NCI-H82 treated with DMSO at 0.1 percent for 48 hours (cell line): ENCODE measurements around the gene RMND5B.
"Not testable (repeated sequence)": the region's sequence is repeated elsewhere in the genome, so short reads cannot be mapped to it uniquely, and the experiment has no call there.

ENCODE experiments used
- DNase-seq: peaks from one replicate; lab custom pipeline; 2025; ENCODE audit not compliant: unreplicated experiment; lab: John Stamatoyannopoulos, UW

RMND5B gene, protein sequence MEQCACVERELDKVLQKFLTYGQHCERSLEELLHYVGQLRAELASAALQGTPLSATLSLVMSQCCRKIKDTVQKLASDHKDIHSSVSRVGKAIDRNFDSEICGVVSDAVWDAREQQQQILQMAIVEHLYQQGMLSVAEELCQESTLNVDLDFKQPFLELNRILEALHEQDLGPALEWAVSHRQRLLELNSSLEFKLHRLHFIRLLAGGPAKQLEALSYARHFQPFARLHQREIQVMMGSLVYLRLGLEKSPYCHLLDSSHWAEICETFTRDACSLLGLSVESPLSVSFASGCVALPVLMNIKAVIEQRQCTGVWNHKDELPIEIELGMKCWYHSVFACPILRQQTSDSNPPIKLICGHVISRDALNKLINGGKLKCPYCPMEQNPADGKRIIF

DNA sequence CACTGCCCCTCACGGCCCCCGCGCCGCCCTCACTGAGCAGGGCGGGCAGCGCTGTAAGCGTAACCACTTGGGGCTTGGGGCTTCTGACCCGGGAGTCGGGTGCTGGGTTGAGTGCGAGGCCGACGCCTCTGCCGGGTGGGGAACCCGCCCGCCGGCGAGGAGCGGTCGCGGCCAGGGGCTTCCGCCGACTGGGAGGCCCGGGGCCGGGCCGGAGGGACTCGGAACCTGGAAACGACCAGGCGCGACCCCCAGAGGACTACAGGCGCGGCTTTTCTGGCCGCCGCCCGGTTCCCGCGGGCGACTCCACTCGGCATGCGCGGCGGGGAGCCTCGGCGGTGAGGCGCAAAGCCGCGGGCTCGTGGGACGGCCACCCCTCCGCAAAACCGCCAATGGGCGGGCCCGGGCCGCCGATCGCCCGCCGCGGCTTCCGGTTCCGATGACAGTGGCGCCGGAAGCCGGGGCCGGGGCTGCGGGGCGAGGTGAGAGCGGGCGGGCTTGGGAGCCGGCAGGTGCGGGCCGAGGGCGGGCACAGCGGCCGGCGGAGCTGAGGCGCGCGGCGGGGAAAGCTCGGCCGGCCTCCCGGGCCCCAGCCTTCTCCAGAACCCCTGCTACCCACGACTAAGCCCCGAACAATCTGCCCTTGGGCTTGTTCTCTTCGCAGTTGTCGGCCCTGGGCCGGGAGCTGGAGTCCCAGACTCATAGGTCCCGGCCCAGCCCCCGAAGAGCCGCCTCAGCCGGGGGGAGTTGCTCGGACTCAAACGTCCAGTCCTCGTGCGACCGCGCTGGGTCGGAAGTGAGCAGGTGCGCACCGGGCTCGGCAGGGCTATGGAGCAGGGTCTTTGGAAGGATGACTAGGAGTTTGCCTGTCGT, at the start of gene RMND5B:
TSS of gene RMND5B (plus strand) at position 439 of the 870 bp plus-strand sequence. CDS start 7,106 bp downstream, outside the sequence.
- peak; percentile 42 for DNase-seq

DNA sequence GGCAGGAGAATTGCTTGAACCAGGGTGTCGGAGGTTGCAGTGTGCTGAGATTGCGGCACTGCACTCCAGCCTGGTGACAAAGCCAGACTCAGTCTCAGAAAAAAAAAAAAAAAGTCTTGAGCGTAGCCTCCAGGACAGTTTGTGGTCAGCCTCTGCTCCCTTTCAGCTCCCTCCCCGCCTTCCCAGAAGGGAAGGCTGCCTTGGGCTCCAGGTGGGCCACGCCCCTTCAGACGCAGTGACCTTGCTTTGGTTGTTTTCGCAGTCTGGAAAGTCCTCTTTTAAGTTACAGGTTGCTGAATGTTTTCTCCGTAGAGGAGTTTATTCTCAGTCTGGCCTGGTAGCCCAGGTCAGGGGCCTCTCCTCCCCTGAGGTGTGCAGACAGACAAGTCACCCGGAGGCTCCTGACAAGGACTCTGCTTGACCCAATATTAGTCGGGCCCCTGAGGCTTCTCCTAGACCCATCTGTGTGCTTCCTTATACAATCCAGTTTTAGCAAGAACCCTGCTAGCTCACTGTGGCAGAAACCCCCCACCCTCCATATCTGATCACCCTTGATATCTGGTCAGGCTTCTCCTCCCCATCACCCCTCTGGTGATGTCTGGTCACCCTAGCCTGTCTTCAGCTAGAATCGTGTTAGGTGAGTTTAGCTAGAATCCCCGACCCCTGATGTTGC, 49.1 kb upstream of the RMND5B start:
- no peak for DNase-seq

DNA sequence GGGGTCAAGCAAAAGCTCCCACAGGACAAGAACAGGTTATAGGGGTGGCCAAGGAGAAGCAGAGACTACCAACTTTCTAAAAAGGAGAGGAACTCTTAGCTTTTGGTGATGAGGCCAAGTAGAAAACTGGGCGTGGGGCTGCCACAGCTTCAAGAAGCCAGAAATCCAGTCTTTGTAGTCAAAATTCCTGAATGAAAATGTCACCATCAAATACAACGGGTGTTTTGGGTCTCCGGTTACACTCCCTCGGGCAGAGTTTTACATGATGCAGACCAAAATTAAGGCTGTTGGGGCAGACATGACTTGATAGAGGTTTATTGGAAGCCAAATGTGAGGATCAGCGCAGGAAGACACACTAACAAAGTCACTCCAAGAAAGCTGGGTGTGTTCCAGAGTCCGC, 46.9 kb upstream of the RMND5B start:
- DNase-seq: no peak

DNA sequence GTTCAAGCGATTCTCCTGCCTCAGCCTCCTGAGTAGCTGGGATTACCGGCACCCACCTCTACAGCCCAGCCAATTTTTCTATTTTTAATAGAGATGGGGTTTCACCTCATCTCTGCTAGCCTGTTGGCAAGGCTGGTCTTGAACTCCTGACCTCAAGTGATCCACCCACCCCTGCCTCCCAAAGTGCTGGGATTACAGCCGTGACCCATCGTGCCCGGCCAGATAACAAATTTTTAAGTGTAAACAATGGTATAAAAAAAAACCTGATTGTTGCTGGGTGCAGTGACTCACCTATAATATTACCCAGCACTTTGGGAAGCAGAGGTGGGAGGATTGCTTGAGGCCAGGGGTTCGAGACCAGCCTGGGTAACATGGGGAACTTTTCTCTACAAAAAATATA, 45.5 kb upstream of the RMND5B start:
- no peak for DNase-seq

DNA sequence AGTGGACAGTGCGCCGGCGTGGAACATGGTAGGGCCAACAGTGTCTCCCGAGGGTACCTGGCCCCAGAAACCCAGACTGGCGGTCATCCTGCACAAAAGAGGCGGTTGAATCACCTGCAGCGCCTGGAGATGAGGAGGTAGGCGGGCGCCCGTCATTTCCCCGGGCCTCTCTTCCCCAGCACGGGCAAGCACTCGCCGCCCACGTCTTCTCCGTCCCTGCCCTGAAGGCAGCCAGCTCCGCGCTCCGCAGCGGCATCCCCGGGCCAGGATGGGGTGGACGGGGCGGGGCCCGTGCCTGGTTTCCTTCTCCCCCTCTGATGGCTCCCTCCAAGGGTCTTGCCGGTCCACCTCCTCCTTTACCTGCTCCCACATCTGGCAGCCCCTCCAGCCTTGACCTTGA, 44.5 kb upstream of the RMND5B start:
- no peak for DNase-seq

DNA sequence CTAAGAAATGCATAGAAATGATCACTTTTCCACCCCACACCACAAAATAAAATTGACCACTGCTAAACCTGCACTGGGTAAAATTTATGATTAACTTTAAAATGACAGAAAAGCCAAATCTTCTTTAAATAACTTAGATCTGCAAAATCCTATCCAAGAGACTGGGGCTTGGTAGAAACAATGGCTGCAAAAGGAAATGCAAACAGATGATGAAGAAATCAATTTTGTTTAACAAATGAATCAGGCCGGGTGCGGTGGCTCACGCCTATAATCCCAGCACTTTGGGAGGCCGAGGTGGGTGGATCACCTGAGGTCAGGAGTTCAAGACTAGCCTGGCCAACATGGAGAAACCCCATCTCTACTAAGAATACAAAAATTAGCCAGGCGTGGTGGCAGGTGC, 43.6 kb upstream of the RMND5B start:
- not testable (repeated sequence) for DNase-seq

DNA sequence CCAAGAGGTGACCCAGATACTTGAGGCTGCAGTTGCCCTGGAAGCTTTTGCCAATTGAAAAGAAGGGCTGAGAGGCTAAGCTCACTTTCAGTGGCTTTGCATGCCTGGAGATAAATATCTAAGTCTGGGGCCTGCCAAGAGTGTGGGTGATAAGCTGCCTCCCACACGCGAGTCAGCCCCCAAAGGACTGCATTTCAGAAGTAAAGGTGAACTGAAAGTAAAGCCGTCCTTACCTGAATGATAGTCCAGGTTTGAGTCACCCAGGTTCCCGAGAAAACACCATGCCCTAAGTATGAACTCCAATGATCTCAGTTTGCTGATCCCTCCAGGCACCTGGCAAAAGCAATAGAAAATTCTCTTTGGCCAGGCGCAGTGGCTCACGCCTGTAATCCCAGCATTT, 40.0 kb upstream of the RMND5B start:
- no peak for DNase-seq

DNA sequence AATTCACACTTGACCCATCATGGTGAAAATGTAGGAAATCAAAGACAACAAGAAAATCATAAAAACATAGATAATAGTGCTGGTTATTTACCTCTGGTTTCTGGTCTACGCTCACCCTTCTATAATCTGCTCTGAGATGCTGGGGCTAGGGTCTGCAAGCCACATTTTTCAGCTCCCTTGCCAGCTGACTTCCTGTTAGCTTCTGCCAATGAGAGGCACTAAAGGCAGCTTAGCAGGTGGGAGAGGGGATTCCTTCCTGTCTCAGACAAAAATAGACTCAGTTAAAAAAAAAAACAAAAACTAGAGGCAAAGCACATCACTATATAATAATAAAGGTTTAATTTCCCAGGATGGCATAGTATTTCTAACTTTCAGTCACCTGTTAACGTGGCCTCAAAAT, 37.7 kb upstream of the RMND5B start:
- no peak for DNase-seq

DNA sequence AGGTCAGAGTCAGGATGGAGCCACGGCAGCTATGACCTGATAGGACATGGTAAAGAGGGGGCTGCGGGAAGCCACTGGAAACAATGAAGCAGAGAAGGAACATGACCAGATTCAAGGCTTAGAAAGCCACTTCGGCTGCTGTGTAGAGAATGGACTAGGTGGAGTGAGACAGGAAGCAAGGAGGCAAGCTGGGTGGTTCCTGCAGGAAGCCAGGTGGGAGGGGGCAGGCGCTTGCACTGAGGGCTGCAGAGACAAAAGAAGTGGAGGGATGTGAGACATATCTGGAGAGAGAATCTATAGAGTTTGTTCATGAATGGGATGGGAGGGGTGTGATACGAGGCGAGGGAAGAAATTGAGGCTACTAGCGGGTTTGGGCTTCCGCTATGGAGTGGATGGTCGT, 36.5 kb upstream of the RMND5B start:
- no peak for DNase-seq

DNA sequence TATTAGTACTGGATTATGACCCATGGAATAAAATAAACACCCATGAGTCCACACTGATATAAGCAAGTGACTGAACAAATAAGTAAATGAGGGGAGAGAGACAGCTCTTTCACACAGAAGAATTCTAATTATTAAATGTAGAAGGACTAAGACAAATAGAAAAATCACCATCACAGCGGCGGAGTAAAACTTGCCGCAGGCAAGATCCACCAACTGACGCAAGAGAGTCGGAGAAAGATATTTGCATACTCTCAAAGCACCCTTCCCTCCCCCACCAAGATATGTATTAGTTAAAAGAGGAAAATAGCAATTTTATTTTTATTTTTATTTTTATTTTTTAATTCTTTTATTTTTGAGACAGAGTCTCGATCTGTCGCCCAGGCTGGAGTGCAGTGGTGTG, 32.1 kb upstream of the RMND5B start:
- no peak for DNase-seq

DNA sequence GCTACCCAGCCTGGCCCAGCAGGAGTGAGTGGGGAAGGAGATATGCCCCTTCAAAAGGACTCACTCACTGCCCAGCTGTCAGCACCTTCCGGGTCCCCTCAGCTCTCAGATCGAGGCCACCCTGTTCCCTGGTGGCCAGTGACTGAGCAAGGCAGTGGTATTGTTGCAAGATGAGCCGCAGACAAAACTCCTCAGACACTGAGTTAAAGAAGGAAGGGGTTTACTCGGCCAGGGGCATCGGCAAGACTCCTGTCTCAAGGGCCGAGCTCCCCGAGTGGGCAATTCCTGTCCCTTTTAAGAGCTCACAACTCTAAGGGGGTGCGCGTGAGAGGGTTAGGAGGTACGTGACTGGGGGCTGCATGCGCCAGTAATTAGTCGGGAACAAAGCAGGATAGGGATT, 27.2 kb upstream of the RMND5B start:
- no peak for DNase-seq

DNA sequence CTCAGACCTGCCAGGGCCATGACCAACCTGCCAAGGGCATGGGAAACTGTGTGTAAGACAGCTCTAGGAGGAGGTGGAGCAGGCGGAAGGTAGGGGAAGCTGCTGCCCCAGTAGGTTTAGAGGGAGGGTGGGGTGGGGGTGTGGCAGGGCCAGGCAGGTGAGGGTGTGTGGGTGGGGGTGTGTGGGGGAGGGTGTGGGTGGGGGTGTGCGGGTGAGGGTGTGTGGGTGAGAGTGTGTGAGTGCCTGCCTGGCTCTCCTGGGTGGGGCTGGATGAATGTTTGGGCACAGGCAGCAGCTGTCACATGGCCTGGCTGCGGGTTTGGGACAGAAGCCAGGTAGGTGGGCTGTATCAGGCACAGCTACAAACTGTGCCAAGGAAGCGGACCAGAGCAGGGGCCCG, 26.3 kb upstream of the RMND5B start:
- DNase-seq: no peak

DNA sequence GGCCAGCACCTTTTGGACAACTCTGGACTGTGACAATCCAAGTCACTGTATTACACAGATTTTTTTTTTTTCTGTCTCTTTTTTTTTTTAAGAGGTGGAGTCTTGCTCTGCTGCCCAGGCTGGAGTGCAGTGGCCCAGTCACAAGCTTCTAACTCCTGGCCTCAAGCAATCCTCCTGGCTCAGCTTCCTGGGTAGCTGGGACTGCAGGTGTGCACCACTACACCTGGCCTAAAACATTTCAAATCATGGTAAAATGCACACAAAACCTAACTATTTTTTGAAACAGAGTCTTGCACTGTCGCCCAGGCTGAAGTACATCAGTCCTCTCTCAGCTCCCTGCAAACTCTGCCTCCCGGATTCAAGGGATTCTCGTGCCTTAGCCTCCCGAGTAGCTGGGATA, 24.7 kb upstream of the RMND5B start:
- no peak for DNase-seq

DNA sequence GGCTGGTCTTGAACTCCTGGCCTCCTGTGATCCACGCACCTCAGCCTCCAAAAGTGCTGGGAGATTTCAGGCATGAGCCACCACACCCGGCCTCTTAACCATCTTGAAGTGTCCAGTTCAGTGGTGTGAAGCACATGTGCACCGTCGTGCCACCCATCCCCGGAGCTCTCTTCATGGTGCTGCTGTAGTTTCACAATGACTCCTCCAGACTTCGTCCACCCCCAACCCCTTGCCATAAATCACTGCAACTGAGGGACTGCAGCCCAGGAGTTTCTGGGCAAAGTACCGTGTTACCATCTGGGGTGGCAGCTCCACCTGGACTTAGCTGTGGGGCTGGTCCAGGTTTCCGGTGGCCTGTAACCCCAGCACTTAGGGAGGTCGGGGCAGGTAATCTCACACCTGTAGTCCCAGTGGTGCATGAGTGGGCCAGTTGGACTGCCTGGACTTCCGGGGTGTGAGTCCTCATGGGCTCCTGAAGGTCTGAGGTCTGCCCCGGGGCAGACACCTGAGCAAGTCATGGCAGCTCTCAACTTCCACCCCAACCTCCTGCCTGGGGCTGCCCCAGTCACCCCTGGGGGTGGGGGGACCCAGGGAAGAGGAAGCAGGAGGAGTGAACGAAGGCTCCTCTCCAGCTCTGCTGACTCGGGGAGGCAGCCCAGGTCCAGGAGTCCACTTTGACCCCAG, 24.1 kb upstream of the RMND5B start:
- no peak for DNase-seq

DNA sequence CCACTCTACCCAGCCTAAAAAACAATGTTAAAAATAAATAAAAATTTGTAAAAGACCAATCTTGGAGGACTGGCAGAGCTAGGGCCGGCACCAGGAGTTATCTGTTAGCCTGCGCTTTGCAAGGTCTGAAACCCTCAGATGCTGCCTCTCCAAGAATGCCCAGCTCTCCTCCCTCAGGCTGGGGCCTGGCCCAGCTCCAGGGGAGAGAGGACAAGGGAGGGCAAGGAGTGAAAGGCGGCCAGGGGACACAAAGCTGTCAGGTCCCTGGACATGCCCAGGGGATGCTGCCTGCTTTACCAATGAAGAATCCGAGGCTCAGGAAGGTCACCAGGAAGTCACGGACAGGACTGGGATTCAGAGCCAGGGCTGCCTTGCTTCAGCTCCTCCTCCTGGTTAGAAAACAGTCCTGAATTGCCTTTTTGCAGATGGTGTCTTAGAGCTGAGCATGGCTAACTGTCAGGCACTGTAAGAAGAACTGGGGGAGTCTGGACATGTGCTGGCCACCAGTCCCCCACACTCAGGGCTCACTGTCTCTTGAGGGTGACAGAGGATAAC, 23.0 kb upstream of the RMND5B start:
- DNase-seq: no peak

DNA sequence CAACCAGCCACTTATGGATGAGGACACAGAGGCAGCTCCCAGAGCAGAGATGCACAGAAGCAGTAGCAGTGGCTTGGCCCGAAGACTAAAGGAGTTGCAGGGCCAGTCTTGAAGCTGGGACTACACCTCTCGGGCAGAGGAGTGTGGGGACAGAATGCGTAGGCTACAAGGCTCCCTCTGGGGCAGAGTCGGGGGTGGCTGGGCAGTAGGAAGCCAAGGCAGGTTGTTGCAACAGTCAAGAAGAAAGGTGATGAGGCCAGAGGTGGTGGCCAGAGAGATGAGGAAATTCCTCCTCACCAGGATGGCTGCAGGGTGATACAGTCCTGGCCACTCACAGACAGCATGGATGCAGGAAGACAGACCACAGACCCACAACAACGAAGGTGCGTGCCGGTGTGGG, 22.4 kb upstream of the RMND5B start:
- DNase-seq: no peak

DNA sequence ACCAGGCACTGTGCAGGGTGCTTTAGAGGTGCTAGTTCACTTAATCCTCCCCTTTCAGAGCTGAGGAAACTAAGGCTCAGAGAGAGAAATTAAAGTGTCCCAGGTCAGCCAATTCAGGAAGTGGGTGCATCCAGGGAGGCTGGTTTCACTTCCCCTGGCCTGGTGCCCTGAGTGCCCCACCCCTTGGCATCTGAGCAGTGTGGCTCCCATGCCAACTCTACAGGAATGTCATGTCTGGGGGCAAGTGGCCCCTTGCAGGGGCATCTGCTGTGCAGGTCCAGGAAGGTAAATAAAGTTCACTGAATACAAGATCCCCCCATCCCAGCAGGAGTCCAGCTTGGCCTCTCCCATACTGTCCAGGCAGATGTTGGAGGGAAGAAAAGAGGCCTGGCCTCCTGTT, 21.8 kb upstream of the RMND5B start:
- DNase-seq: no peak

DNA sequence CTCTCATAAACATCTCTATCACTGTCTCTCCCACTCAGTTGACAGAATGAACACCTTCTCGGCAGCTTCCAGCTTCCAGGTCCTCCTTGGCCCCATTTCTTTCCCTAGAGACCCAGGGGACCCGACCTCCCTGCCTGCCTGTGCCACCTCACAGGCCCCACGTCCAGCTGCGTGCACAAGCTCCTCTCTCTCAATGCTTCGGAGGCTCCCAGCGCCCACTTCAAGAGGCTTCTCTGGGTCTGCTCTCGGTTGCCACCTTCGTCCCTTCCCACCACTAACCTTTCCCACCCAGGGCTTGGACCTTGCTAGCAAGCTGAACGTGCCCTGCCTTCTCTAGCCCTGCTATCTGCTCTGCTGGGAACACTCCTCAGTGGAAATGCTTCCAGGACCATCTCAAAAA, 20.3 kb upstream of the RMND5B start:
- DNase-seq: no peak

DNA sequence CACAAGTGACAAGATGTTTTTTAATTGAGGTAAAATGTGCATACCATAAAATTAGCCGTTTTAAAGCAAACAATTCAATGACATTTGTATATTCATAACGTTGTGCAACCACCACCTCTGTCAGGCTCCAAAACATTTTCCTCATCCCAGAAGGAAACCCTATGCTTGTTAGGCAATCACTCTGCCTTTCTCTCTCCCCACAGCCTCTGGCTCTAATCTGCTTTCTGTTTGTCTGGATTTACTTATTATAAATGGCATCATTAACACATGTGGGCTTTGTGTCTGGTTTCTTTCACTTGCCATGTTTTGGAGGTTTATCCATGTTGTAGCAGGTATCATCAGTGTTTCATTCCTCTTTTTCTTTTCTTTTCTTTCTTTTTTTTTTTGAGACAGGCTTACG, 18.9 kb upstream of the RMND5B start:
- DNase-seq: no peak

DNA sequence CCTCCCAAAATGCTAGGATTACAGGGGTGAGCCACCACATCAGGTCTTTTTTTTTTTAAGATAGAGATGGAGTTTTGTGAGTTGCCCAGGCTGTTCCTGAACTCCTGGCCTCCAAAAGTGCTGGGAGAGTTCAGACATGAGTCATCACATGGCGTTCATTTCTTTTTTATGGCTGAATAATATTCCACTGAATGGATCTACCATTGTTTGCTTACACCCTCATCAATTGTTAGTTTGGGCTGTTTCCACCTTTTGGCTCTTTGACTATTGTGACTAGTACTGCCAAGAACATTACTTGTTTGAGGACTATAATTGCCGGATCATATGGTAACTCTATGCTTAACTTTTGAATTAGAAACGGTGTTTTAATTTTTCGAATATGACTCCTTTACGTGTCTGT, 18.3 kb upstream of the RMND5B start:
- DNase-seq: no peak
